Measurements from ENCODE around the gene COX20.

The COX20 gene

DNA sequence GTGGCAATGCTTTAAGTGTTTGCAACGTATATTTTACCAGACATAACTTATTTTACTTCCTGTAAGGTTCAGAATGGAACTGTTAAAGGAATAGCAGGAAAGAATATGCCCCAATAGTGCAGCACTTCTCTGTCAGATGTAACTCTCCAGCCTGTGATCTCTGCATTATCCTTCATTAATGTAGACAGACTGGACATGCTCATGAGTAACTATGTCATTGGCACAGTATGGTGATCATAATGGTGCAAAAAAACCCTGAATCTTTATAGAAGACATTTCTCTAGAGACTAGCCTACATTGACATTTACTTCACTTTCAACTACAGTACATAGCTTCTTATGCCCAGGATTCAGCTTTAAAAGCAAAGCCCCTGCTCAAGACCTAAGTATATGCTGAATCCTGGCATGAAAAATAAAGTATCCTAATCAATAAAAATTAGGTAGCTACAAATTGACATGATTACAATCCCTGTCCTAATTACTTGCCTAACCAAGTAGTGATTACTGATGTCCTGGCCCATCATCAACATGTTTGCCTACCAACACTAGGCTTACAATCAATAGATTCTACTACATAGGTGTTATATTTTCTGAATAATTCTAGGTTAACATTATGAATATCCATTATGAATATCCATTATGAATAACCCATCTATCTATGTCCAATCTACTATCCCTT lies 13.9 kb downstream of the COX20 start:
- TF ChIP-seq, protein P1, sequence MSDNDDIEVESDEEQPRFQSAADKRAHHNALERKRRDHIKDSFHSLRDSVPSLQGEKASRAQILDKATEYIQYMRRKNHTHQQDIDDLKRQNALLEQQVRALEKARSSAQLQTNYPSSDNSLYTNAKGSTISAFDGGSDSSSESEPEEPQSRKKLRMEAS (IDR thresholded peaks at IDR 0.05), result no peak
- TF ChIP-seq CREB1 (IDR thresholded peaks at IDR 0.05; ENCODE audit: low read depth) (no peak), CEBPB (IDR thresholded peaks at IDR 0.05) (no peak), TEAD4 (IDR thresholded peaks at IDR 0.05) (no peak)

DNA sequence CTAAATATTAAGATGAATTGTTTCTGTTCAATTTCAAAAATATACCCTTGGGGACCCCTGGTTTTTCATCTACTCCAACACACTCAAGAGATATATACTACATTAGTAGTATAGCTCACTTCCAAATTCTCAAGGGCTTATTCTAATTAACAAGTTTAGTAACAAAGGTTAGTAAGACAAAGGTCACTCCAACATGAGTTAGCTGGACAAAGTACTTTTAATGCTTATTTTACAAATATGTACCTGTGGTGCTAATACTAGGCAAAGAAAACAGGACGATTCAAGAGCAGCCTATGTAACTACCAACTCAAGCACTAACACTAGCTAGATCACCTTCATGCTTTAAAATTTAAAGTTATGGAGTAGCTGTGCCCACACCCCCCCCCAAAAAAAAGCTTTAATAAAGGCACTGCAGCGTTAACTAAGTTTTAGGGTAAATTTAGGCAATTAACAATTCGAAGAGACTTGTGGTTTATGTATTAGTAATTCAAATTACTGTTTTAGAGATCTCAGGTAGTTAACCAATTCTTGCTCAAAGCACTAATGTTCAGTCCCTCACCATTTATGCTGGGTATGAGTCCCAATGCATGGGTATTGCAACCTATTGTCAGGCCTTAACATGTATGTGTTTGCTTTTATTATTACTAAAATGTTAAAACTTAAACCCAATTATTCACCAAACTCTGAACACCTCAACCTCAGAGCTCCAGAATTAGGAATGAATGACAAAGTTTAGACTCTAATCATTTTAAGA lies 14.8 kb downstream of the COX20 start:
- TF ChIP-seq, protein P2, sequence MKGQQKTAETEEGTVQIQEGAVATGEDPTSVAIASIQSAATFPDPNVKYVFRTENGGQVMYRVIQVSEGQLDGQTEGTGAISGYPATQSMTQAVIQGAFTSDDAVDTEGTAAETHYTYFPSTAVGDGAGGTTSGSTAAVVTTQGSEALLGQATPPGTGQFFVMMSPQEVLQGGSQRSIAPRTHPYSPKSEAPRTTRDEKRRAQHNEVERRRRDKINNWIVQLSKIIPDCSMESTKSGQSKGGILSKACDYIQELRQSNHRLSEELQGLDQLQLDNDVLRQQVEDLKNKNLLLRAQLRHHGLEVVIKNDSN (IDR thresholded peaks at IDR 0.05), result no peak
- TF ChIP-seq EP300 (IDR thresholded peaks at IDR 0.05; ENCODE audit: borderline replicate concordance) (no peak), TCF12 (IDR thresholded peaks at IDR 0.05; ENCODE audit: low read depth) (no peak), TAF1 (IDR thresholded peaks at IDR 0.05; ENCODE audit: low read depth) (no peak), CEBPB (IDR thresholded peaks at IDR 0.05) (no peak), TEAD4 (IDR thresholded peaks at IDR 0.05) (no peak), FOXM1 (IDR thresholded peaks at IDR 0.05; ENCODE audit: borderline replicate concordance, low read depth) (no peak), YY1 (IDR thresholded peaks at IDR 0.05; ENCODE audit: low read depth) (no peak), ZBTB7A (IDR thresholded peaks at IDR 0.05; ENCODE audit: low read depth) (no peak), EGR1 (IDR thresholded peaks at IDR 0.05) (no peak), NFIC (IDR thresholded peaks at IDR 0.05) (no peak), CREB1 (IDR thresholded peaks at IDR 0.05; ENCODE audit: low read depth) (no peak), RAD21 (IDR thresholded peaks at IDR 0.05; ENCODE audit: low read depth) (no peak)
- TF ChIP-seq, protein P3, sequence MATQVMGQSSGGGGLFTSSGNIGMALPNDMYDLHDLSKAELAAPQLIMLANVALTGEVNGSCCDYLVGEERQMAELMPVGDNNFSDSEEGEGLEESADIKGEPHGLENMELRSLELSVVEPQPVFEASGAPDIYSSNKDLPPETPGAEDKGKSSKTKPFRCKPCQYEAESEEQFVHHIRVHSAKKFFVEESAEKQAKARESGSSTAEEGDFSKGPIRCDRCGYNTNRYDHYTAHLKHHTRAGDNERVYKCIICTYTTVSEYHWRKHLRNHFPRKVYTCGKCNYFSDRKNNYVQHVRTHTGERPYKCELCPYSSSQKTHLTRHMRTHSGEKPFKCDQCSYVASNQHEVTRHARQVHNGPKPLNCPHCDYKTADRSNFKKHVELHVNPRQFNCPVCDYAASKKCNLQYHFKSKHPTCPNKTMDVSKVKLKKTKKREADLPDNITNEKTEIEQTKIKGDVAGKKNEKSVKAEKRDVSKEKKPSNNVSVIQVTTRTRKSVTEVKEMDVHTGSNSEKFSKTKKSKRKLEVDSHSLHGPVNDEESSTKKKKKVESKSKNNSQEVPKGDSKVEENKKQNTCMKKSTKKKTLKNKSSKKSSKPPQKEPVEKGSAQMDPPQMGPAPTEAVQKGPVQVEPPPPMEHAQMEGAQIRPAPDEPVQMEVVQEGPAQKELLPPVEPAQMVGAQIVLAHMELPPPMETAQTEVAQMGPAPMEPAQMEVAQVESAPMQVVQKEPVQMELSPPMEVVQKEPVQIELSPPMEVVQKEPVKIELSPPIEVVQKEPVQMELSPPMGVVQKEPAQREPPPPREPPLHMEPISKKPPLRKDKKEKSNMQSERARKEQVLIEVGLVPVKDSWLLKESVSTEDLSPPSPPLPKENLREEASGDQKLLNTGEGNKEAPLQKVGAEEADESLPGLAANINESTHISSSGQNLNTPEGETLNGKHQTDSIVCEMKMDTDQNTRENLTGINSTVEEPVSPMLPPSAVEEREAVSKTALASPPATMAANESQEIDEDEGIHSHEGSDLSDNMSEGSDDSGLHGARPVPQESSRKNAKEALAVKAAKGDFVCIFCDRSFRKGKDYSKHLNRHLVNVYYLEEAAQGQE (IDR thresholded peaks at IDR 0.05; ENCODE audit: low read depth), result no peak
- TF ChIP-seq, protein P1 (IDR thresholded peaks at IDR 0.05), result no peak

DNA sequence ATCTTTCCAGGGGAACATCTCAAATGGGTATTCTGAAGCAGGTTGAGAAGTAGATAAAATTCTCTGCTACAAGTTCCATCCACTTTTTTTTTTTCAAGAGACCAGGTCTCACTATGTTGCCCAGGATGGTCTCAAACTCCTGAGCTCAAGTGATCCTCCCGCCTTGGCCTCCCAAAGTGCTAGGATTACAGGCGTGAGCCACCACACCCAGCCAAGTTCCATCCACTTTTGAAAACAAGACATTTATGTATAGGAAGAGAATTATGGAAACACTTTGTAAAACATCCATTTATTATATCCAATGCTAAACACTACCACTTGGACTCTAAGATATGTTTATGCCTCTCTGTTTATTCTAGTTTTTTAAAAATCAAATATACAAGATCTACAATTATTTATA lies 15.4 kb downstream of the COX20 start:
- no peak for TF ChIP-seq ZBTB7A (IDR thresholded peaks at IDR 0.05; ENCODE audit: low read depth)

DNA sequence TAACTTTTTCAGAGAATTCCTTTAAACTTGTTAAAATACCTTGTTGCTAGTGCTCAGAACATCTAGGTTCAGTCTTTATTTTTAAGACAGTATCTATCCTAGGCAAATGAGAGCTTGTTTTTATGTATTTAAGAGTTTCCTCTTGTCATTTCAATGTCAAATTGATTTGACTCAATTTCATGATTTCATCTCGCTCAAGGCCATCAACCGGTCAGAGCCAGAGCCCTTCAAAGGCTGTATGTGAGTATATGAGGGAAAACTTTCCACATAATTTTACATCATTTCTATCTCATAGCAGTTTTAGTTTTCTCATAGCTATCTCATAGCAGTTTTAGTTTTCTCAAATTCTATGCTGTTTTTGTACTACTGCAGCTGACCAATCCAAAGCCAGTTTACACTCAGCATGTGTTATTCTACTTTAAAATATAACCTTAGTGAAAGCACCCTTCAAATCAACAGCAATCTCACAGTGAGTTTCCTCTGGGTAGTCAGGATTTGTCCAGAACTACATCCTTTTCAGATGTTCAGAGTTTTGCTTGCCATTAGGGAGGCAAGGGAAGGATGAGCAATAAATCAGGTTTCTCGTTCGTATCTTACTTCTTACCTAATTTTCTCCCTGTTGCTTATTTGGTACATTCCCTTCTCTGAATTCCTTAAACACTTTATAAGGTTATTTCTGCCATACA lies 16.2 kb downstream of the COX20 start:
- TF ChIP-seq FOXM1 (IDR thresholded peaks at IDR 0.05; ENCODE audit: borderline replicate concordance, low read depth) (no peak), EGR1 (IDR thresholded peaks at IDR 0.05) (no peak), CEBPB (IDR thresholded peaks at IDR 0.05) (no peak), TCF12 (IDR thresholded peaks at IDR 0.05; ENCODE audit: low read depth) (no peak), TAF1 (IDR thresholded peaks at IDR 0.05; ENCODE audit: low read depth) (no peak), RAD21 (IDR thresholded peaks at IDR 0.05; ENCODE audit: low read depth) (no peak), YY1 (IDR thresholded peaks at IDR 0.05; ENCODE audit: low read depth) (no peak), TEAD4 (IDR thresholded peaks at IDR 0.05) (no peak), NFIC (IDR thresholded peaks at IDR 0.05) (no peak), CREB1 (IDR thresholded peaks at IDR 0.05; ENCODE audit: low read depth) (no peak), ZBTB7A (IDR thresholded peaks at IDR 0.05; ENCODE audit: low read depth) (no peak), EP300 (IDR thresholded peaks at IDR 0.05; ENCODE audit: borderline replicate concordance) (no peak)
- TF ChIP-seq, protein P1 (IDR thresholded peaks at IDR 0.05), result no peak
- TF ChIP-seq, protein P3 (IDR thresholded peaks at IDR 0.05; ENCODE audit: low read depth), result no peak
- TF ChIP-seq, protein P2 (IDR thresholded peaks at IDR 0.05), result no peak

DNA sequence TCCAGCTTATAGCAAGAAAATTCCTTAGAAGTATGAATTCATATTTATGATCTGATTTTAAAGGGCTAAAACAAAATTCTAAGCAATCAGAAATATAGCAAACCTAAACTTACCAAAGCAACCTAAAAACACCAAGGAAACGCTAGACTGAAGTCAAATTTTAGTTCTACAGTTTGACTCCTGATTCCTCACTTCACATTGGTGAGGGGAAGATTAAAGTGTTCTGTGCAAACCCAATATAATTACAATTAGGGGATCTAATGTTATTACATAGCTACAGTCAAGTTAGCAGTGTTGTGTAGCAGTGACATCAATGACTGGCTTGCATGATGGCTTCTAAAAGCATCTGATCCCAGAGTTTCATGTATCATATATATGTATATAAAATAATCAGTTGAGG lies 17.2 kb downstream of the COX20 start:
- TF ChIP-seq TAF1 (IDR thresholded peaks at IDR 0.05; ENCODE audit: low read depth) (no peak), YY1 (IDR thresholded peaks at IDR 0.05; ENCODE audit: low read depth) (no peak)
- TF ChIP-seq, protein P2 (IDR thresholded peaks at IDR 0.05), result no peak
